ENCODE results near the gene DHRS7B. TPM values are rescaled to one million over a fixed set of nuclear protein-coding genes. Genes with fewer than 3 reads are reported as not detected.
"Not testable (repeated sequence)": the region's sequence is repeated elsewhere in the genome, so short reads cannot be mapped to it uniquely, and the experiment has no call there.

DHRS7B gene
- total RNA-seq, 1 experiment from 2014 or later, result 30.0 TPM

GRCh38 chr17:21104608-21105007 lies 22.2 kb upstream of the DHRS7B start:
- intact Hi-C loops (cut with micrococcal nuclease; ENCODE audit: unreplicated experiment), result no loop called here
- Mint-ChIP-seq H3K4me3 (ENCODE audit: unreplicated experiment) (no peak overlapping the region), H3K27ac (ENCODE audit: unreplicated experiment) (no peak overlapping the region), H3K4me1 (ENCODE audit: low read depth, unreplicated experiment) (peaks cover 9% of the 10 kb centered on the region), H3K9me3 (ENCODE audit: unreplicated experiment) (no peaks in the 10 kb centered on the region), H3K36me3 (ENCODE audit: insufficient read depth, unreplicated experiment) (no peaks in the 10 kb centered on the region), H3K27me3 (ENCODE audit: insufficient read depth, unreplicated experiment) (no peaks in the 10 kb centered on the region)
- no peak for TF ChIP-seq CTCF (IDR thresholded peaks at IDR 0.05; ENCODE audit: insufficient read depth in 1 of 2, low read depth in 1 of 2, low read length in 1 of 2, severe bottlenecking in 1 of 2, unreplicated experiment in 1 of 2)
- no peaks in the 10 kb centered on the region for H3K4me1 ChIP-seq
- no peak overlapping the region for H3K4me3 ChIP-seq (ENCODE audit: low read depth, low read length)
- no peaks in the 10 kb centered on the region for H3K9me3 ChIP-seq
- POLR2A ChIA-PET, result no interaction called here
- CTCF ChIA-PET, result no interaction called here
- BruUV-seq (replicated peaks), result no TSS peak
- H3K36me3 ChIP-seq (ENCODE audit: control insufficient read depth, insufficient read depth, low read length), result no peaks in the 10 kb centered on the region
- no peaks in the 10 kb centered on the region for H3K27me3 ChIP-seq (replicated peaks; ENCODE audit: control insufficient read depth, insufficient read depth, low read length)
- no peak for DNase-seq

- no peaks in the 10 kb centered on the region for H3K4me1 ChIP-seq
- H3K27me3 ChIP-seq (replicated peaks; ENCODE audit: control insufficient read depth, insufficient read depth, low read length), result no peaks in the 10 kb centered on the region
- no peaks in the 10 kb centered on the region for H3K36me3 ChIP-seq (ENCODE audit: control insufficient read depth, insufficient read depth, low read length)
- Mint-ChIP-seq H3K36me3 (ENCODE audit: insufficient read depth, unreplicated experiment) (no peaks in the 10 kb centered on the region), H3K9me3 (ENCODE audit: unreplicated experiment) (no peaks in the 10 kb centered on the region), H3K27me3 (ENCODE audit: insufficient read depth, unreplicated experiment) (no peaks in the 10 kb centered on the region), H3K4me3 (ENCODE audit: unreplicated experiment) (no peak overlapping the region), H3K4me1 (ENCODE audit: low read depth, unreplicated experiment) (peaks cover 9% of the 10 kb centered on the region), H3K27ac (ENCODE audit: unreplicated experiment) (no peak overlapping the region)
- ChIA-PET POLR2A (no interaction called here), CTCF (no interaction called here)
- intact Hi-C loops (cut with micrococcal nuclease; ENCODE audit: unreplicated experiment), result no loop called here
- H3K9me3 ChIP-seq, result no peaks in the 10 kb centered on the region
- DNase-seq, result no peak
- no TSS peak for BruUV-seq (replicated peaks)
- H3K4me3 ChIP-seq (ENCODE audit: low read depth, low read length), result no peak overlapping the region
- TF ChIP-seq CTCF (IDR thresholded peaks at IDR 0.05; ENCODE audit: insufficient read depth in 1 of 2, low read depth in 1 of 2, low read length in 1 of 2, severe bottlenecking in 1 of 2, unreplicated experiment in 1 of 2), result no peak
Measured at GRCh38 chr17:21105064-21105894, 21.5 kb upstream of the DHRS7B start.

- H3K4me3 Mint-ChIP-seq (ENCODE audit: unreplicated experiment), result no peak overlapping the region
- Histone ChIP-seq H3K4me3 (ENCODE audit: low read depth, low read length) (no peak overlapping the region), H3K4me1 (no peaks in the 10 kb centered on the region), H3K36me3 (ENCODE audit: control insufficient read depth, insufficient read depth, low read length) (no peaks in the 10 kb centered on the region), H3K9me3 (no peaks in the 10 kb centered on the region), H3K27me3 (replicated peaks; ENCODE audit: control insufficient read depth, insufficient read depth, low read length) (no peaks in the 10 kb centered on the region)
- intact Hi-C loops (cut with micrococcal nuclease; ENCODE audit: unreplicated experiment), result no loop called here
- no peak for TF ChIP-seq CTCF (IDR thresholded peaks at IDR 0.05; ENCODE audit: insufficient read depth in 1 of 2, low read depth in 1 of 2, low read length in 1 of 2, severe bottlenecking in 1 of 2, unreplicated experiment in 1 of 2)
- ChIA-PET CTCF (no interaction called here), POLR2A (no interaction called here)
- H3K27ac Mint-ChIP-seq (ENCODE audit: unreplicated experiment), result no peak overlapping the region
- no TSS peak for BruUV-seq (replicated peaks)
- no peaks in the 10 kb centered on the region for H3K9me3 Mint-ChIP-seq (ENCODE audit: unreplicated experiment)
- no peak for DNase-seq
- H3K27me3 Mint-ChIP-seq (ENCODE audit: insufficient read depth, unreplicated experiment), result no peaks in the 10 kb centered on the region
- no peaks in the 10 kb centered on the region for H3K36me3 Mint-ChIP-seq (ENCODE audit: insufficient read depth, unreplicated experiment)
- peaks cover 9% of the 10 kb centered on the region for H3K4me1 Mint-ChIP-seq (ENCODE audit: low read depth, unreplicated experiment)
Measured at GRCh38 chr17:21106316-21106715, 20.4 kb upstream of the DHRS7B start.

- H3K4me3 ChIP-seq (ENCODE audit: low read depth, low read length); DNase-seq; H3K4me1 Mint-ChIP-seq (ENCODE audit: low read depth, unreplicated experiment); CTCF ChIA-PET; H3K4me1 ChIP-seq; H3K36me3 ChIP-seq (ENCODE audit: control insufficient read depth, insufficient read depth, low read length); POLR2A ChIA-PET; H3K27me3 Mint-ChIP-seq (ENCODE audit: insufficient read depth, unreplicated experiment); H3K27me3 ChIP-seq (replicated peaks; ENCODE audit: control insufficient read depth, insufficient read depth, low read length); H3K4me3 Mint-ChIP-seq (ENCODE audit: unreplicated experiment); H3K9me3 Mint-ChIP-seq (ENCODE audit: unreplicated experiment); BruUV-seq (replicated peaks); intact Hi-C loops (cut with micrococcal nuclease; ENCODE audit: unreplicated experiment); H3K27ac Mint-ChIP-seq (ENCODE audit: unreplicated experiment); H3K36me3 Mint-ChIP-seq (ENCODE audit: insufficient read depth, unreplicated experiment); H3K9me3 ChIP-seq: not testable (repeated sequence)
Measured at GRCh38 chr17:21107067-21107650, 19.6 kb upstream of the DHRS7B start.
